Choroid plexus epithelial cell (primary cell): ENCODE measurements around the gene TOP3B.

ENCODE experiments used
- DNase-seq: peaks from one replicate; pipeline ENCODE4 v3.0.0-alpha.2; 2010; ENCODE audit warnings: low read depth
- H3K4me3 ChIP-seq: 2 replicates; pipeline ENCODE4 v1.5.1; 2011; ENCODE audit warnings: low read depth, mild to moderate bottlenecking, control low read depth, low read length, moderate library complexity
- CTCF ChIP-seq: conservative IDR thresholded peaks from 2 replicates; pipeline ENCODE4 v1.5.1; 2011; ENCODE audit warnings: low read depth, mild to moderate bottlenecking, control low read depth, inconsistent platforms, low read length, moderate library complexity

Gene TOP3B

GRCh38 chr22:21980547-21980946 is 2.0 kb downstream of the TOP3B start:
- DNase-seq = no peak
- no peak for TF ChIP-seq CTCF
- H3K4me3 ChIP-seq = no peak overlapping the region

GRCh38 chr22:21978564-21979386 is 3.8 kb downstream of the TOP3B start:
- DNase-seq = no peak
- H3K4me3 ChIP-seq = no peak overlapping the region
- no peak for TF ChIP-seq CTCF

GRCh38 chr22:21977814-21978213 is 4.8 kb downstream of the TOP3B start:
- no peak for DNase-seq
- TF ChIP-seq CTCF = no peak
- H3K4me3 ChIP-seq = no peak overlapping the region

GRCh38 chr22:21975854-21976345 is 6.7 kb downstream of the TOP3B start:
- no peak overlapping the region for H3K4me3 ChIP-seq
- no peak for TF ChIP-seq CTCF
- DNase-seq = no peak

- no peak for DNase-seq
- no peak overlapping the region for H3K4me3 ChIP-seq
- no peak for TF ChIP-seq CTCF
These were observed 7.3 kb downstream of the TOP3B start for GRCh38 chr22:21975273-21975672.

GRCh38 chr22:21974058-21974649 is 8.4 kb downstream of the TOP3B start:
- no peak overlapping the region for H3K4me3 ChIP-seq
- no peak for DNase-seq
- TF ChIP-seq CTCF = no peak
